VCaP (cell line): ENCODE data around the gene DHRS1.
A peak's percentile ranks its signal among the peaks of the same experiment; 100 is the strongest.

Experiments
- H3K27ac ChIP-seq: fragments of 450-650 bp; 2 replicates; pipeline ENCODE4 v1.5.1; 2017
- TF ChIP-seq, protein P1 (sequence below): fragments of 450-650 bp; conservative IDR thresholded peaks from 2 replicates; pipeline ENCODE4 v1.5.1; 2017; ENCODE audit warnings: mild to moderate bottlenecking, moderate library complexity

DHRS1 gene

DNA sequence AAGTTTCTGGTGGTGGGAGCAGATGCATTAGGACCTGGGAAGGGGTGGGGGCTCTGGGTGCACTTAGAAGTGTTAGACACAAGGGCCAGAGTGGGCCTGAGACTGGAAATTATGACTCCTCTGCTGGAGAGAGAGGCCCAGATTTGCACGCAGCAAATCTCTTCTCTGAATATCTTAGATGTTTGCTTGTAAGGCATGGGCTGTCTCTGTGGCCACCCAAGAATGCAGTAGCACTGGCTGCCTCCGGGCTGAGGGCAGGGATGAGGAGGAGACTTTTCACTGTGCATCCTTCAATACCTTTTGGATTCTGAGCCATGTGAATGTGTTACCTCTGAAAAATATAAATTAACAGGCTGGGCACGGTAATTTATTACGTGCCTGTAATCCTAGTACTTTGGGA is 14.2 kb downstream of the DHRS1 start:
- TF ChIP-seq, protein P1, sequence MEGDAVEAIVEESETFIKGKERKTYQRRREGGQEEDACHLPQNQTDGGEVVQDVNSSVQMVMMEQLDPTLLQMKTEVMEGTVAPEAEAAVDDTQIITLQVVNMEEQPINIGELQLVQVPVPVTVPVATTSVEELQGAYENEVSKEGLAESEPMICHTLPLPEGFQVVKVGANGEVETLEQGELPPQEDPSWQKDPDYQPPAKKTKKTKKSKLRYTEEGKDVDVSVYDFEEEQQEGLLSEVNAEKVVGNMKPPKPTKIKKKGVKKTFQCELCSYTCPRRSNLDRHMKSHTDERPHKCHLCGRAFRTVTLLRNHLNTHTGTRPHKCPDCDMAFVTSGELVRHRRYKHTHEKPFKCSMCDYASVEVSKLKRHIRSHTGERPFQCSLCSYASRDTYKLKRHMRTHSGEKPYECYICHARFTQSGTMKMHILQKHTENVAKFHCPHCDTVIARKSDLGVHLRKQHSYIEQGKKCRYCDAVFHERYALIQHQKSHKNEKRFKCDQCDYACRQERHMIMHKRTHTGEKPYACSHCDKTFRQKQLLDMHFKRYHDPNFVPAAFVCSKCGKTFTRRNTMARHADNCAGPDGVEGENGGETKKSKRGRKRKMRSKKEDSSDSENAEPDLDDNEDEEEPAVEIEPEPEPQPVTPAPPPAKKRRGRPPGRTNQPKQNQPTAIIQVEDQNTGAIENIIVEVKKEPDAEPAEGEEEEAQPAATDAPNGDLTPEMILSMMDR = no peak
- no peak overlapping the region for H3K27ac ChIP-seq

DNA sequence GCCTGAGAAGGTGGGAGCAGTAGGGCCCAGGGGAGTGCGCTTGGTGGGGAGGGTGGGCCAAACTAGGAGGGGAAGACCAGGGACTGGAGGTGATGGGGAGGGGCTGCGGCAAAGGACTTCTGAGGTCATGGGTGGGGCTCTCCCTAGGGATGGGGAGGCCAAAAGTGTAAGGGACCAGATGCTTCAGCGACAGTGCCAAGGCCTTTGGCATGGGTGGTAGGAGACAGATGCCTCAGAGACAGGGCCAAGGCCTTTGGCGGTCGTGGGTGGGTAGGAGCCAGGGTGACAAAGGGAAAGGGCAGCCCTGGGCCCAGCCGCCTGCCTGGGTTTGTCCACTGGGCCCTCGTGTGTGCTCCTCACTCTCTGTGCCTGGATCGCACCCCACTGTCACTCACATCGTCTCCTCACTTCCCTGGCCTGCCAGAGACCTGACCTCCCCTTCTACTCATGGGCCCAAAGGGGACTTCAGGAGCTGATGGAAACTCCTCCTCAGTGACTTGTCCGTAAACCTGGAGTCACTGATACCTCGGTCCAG is 15.0 kb downstream of the DHRS1 start:
- TF ChIP-seq, protein P1 = no peak

DNA sequence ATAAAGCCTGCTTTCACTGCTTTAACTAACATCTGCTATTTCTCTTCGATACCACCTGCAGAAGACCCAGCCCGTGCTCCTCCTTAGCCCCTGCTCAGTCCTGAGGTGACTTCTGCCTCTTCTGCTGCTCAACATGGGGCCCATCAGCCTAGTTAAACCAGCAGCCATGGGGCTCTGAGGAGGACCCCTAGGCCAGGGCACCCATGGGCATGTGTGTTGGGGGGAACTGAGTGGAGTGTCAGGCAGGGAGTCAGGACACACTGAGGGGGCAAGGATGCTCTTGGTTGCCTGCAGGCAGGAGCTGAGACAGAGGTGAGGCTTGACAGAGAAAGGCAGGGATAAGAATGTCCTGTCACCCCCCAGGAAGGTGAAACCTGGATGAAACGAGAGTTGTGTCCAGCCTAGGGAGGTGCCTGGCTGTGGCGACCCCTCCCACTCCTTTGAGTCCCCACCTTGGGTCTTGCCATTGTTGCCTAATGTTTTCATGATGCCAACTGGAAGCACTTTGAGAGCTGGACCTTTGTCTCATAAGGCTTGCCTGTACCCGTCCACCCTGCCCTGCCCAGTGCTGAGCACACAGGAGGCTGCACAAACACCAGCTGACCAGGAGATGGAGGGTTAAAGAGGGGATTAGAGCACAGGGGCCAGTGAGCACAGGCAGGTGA is 15.7 kb downstream of the DHRS1 start:
- TF ChIP-seq, protein P1 = no peak
- H3K27ac ChIP-seq = no peak overlapping the region

More for the DNA sequence above, 15.0 kb downstream of the DHRS1 start:
- no peak overlapping the region for H3K27ac ChIP-seq

DNA sequence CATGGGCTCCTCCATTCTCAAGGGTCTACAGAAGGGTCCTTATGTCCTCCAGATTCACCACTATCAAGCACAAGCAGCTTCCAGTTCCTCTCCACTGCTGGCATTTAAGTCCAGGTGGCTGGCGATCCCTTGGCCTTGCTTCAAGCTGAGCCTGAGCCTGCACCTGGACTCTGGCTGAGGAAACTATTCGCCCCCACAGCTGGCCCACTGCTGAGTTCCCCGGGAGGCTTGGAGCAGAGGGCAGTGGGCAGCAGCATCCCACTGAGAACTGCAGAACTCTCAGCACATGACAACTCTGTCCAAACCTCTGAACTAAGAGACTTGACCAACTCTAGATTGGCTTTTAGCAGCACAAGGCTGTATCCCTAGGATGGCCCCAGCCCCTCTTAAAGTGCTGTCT is 16.8 kb downstream of the DHRS1 start:
- TF ChIP-seq, protein P1 = no peak
- H3K27ac ChIP-seq = no peak overlapping the region

DNA sequence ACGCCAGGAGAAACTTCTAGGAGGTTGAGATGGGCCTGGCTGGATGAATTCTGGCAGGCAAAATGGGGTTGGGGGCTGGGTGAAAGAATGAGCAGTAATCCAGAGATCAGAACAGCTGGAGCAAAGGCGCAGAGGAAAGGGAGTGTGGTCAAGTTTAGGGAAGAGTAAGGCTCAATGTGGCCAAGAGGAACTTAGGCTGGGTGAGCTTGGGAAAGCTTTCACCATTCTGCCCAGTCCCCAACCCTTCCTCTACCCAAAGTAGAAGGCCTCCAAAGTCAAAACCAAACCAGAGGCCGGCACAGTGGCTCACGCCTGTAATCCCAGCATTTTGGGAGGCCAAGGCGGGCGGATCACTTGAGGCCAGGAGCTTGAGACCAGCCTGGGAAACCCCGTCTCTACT is 17.9 kb downstream of the DHRS1 start:
- no peak overlapping the region for H3K27ac ChIP-seq
- TF ChIP-seq, protein P1 = no peak

DNA sequence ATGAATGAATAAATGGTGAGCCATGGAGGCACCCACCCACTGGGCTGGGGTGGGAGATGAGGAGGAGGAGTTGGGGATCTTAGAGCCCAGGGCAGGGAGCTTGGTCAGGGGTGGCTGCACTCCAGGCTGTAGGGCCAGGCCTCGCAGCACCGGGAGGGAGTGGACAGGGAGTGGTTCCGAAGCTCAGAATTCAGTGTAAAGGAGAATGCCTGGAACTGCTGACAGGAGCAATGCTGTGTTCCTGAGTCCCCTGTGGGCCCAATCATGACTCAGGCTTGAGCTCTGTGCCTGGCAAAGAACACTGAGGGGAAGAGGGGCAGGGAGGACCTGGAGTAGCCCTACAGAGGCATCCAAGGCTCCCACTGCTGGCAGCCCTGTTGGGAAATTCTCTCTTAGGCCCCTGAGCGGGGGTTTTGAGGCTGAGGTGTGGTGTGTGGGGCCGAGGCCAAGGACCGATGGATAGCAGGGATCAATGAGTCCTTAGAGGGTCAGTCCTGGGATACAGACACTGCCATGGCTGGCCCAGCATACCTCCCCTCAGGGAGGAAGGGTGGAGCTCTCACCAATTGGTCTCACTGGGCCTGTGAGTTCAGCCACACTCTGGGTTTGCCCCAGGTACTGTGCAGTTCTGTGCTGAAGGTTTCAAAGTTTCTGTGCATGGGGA is 18.7 kb downstream of the DHRS1 start:
- H3K27ac ChIP-seq = no peak overlapping the region
- TF ChIP-seq, protein P1 = no peak

DNA sequence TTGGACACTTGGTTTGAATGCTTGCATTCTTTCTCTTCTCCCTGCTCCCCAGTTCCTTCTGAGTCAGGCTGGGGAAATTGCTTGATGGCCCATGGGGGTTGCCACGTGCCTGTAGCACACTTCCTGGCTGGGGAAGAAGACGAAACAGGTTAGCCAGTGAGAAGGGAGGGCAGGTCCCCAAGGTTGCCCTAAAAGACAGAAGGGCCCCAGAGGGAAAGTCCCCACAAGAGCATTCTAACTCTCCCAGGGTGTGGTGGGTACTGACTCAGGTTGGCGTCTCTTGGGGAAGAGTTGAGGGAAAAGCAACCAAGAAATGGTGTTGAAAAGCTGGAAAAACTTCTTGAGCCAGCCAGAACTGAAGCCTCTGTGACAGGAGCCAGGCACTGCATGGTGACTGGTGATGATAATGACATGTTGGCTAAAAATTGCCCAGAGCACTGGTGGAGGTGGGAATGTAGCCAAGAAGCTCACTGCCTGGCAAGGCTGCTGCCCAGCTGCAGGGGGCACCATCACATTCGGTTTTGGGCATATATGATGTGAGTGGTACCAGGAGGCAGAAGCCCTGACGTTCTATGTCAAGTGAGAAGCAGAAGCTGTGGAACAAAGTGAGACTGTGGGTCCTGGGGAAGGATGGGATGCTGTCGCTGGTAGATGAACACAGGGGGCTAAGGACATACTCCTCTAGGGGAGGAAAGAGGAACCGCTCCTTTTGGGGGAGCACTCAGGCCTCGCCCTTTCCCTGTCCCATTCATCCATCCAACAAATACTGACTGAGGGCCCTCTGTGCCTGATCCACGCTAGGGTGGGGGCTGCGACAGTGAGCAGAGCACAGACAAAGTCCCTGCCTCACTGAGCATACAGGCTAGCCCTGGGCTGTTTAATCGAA is 20.0 kb downstream of the DHRS1 start:
- no peak overlapping the region for H3K27ac ChIP-seq
- TF ChIP-seq, protein P1 = 0 out of 2 replicates have a peak, but pooled peaks have one; percentile 5
